BE2C (cell line): ENCODE data around the gene CFAP65.

Source experiments
- DNase-seq: peaks from one replicate; pipeline ENCODE4 v3.0.0-alpha.2; 2020
- H3K27me3 ChIP-seq: fragments of 250-450 bp; sonication (Bioruptor Pico); 2 replicates; pipeline ENCODE4 v1.5.1; 2020; ENCODE audit warnings: mild to moderate bottlenecking
- H3K36me3 ChIP-seq: fragments of 250-450 bp; sonication (Bioruptor Pico); 2 replicates; pipeline ENCODE4 v1.5.1; 2020; ENCODE audit warnings: mild to moderate bottlenecking
- H3K4me1 ChIP-seq: fragments of 250-450 bp; sonication (Bioruptor Pico); 2 replicates; pipeline ENCODE4 v1.5.1; 2020
- H3K4me3 ChIP-seq: 2 replicates; pipeline ENCODE4 v1.5.1; 2011; ENCODE audit warnings: low read depth, low read length
- H3K9me3 ChIP-seq: fragments of 250-450 bp; sonication (Bioruptor Pico); 2 replicates; pipeline ENCODE4 v1.5.1; 2020
- CTCF ChIP-seq: IDR thresholded peaks from 2 replicates; pipeline ENCODE4 v1.5.1; 2012; ENCODE audit warnings: mild to moderate bottlenecking, low read depth, low read length

Gene CFAP65

GRCh38 chr2:219078126-219078525 is 36.8 kb upstream of the CFAP65 start:
- H3K4me3 ChIP-seq = no peak overlapping the region
- no peaks in the 10 kb centered on the region for H3K27me3 ChIP-seq
- no peaks in the 10 kb centered on the region for H3K4me1 ChIP-seq
- DNase-seq = no peak
- peaks cover 6% of the 10 kb centered on the region for H3K36me3 ChIP-seq
- TF ChIP-seq CTCF = peak; percentile 16; the same call in 1 of the 2 replicates
- no peaks in the 10 kb centered on the region for H3K9me3 ChIP-seq

- Histone ChIP-seq H3K4me3 (no peak overlapping the region), H3K9me3 (no peaks in the 10 kb centered on the region), H3K27me3 (no peaks in the 10 kb centered on the region), H3K36me3 (peaks cover 6% of the 10 kb centered on the region), H3K4me1 (no peaks in the 10 kb centered on the region)
- no peak for DNase-seq
- no peak for TF ChIP-seq CTCF
Measured at GRCh38 chr2:219076253-219076652, 34.9 kb upstream of the CFAP65 start.

GRCh38 chr2:219073413-219074129 is 32.3 kb upstream of the CFAP65 start:
- Histone ChIP-seq H3K4me3 (no peak overlapping the region), H3K9me3 (no peaks in the 10 kb centered on the region), H3K27me3 (no peaks in the 10 kb centered on the region), H3K36me3 (peaks cover 6% of the 10 kb centered on the region), H3K4me1 (no peaks in the 10 kb centered on the region)
- peak; percentile 81 for TF ChIP-seq CTCF
- DNase-seq = peak; percentile 64

GRCh38 chr2:219072741-219073250 is 31.5 kb upstream of the CFAP65 start:
- Histone ChIP-seq H3K9me3 (no peaks in the 10 kb centered on the region), H3K36me3 (peaks cover 6% of the 10 kb centered on the region), H3K4me1 (no peaks in the 10 kb centered on the region), H3K4me3 (no peak overlapping the region), H3K27me3 (no peaks in the 10 kb centered on the region)
- TF ChIP-seq CTCF = no peak
- no peak for DNase-seq

- Histone ChIP-seq H3K4me1 (no peaks in the 10 kb centered on the region), H3K9me3 (no peaks in the 10 kb centered on the region), H3K36me3 (no peaks in the 10 kb centered on the region; the same call in 1 of the 2 replicates), H3K4me3 (no peak overlapping the region), H3K27me3 (no peaks in the 10 kb centered on the region)
- no peak for DNase-seq
- no peak for TF ChIP-seq CTCF
Measured at GRCh38 chr2:219071131-219071816, 30.0 kb upstream of the CFAP65 start.

- TF ChIP-seq CTCF = no peak
- peaks cover 27% of the 10 kb centered on the region for H3K27me3 ChIP-seq
- DNase-seq = no peak
Measured at GRCh38 chr2:219065484-219065883, 24.2 kb upstream of the CFAP65 start.

More at GRCh38 chr2:219065484-219065883, 24.2 kb upstream of the CFAP65 start:
- H3K4me1 ChIP-seq = no peaks in the 10 kb centered on the region
- no peaks in the 10 kb centered on the region for H3K9me3 ChIP-seq
- no peak overlapping the region for H3K4me3 ChIP-seq
- H3K36me3 ChIP-seq = no peaks in the 10 kb centered on the region
